Activated CD8-positive, alpha-beta memory T cell treated with anti-CD3 and anti-CD28 coated beads for 24 hours (primary cell): Measurements from ENCODE around the gene HCRTR1.

Experiments
- DNase-seq: peaks from one replicate; pipeline ENCODE4 v3.0.0-alpha.2; 2020

Gene HCRTR1

DNA sequence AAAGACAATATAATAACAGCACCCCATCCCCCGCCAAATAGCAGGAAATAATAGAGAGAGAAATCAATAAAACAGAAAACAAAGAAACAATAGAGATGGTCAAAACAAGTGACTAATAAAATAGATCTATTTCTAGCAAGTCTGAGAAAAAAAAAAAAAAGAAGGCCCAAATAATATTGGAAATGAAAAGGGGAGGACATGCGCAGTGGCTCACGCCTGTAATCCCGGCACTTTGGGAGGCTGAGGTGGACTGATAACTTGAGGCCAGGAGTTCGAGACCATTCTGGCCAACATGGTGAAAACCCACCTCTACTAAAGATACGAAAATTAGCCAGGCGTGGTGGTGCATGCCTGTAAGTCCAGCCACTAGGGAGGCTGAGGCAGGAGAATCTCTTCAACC lies 18.5 kb upstream of the HCRTR1 start:
- no peak for DNase-seq

DNA sequence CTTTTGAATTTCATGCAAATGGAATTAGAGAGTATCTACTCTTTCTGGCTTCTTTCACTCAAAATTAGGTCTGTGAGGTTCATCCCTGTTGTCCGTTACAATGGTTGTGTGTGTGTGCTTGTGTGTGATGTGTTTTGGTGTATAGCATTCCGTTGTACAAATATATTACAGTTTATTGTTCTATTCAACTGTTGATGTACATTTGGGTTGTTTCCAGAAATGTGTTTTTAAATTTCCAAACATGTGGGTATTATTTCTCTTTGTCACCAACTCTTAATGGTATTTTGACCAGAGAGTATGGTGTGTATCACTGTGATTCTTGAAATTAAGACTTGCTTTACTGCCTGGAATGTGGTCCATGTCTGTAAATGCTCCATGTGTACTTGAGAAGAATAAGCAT lies 16.8 kb upstream of the HCRTR1 start:
- no peak for DNase-seq

DNA sequence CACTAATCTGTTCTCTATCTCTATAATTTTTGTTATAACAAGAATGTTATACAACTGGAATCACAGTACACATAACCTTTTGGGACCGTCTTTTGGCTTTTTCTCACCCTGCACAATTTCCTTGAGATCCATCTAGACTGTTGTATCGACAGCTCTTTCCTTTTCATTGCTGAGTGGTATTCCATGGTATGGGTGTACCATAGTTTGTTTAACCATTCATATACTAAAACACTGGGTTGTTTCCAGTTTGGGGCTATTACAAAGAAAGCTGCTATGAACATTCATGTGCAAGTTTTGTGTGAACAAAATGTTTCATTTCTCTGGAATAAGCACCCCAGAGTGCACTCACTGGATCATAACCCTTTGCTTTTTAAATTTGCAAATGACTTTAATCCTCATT lies 15.4 kb upstream of the HCRTR1 start:
- DNase-seq = no peak

DNA sequence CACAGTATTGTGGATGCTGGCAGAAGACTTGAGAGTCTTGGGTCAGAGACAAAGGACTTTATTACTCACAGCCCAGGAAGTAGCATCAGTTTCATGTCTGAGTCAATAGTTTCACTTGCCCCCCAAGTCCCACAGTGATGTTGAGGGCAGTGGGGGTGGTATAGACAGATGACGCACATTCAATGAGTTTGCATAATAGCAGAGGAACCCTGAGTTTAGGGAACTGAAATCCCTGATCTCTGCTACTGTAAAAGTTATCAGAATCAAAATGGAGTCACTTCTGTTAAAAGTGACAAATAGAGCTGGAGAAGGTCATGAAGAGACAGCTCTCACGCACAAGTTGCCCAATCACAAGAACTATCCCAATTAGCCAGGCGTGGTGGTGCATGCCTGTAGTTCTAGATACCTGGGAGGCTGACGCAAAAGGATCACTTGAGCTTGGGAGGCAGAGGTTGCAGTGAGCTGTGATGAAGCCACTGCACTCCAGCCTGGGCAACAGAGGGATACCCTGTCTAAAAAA lies 11.5 kb upstream of the HCRTR1 start:
- DNase-seq = no peak

GRCh38 chr1:31607360-31607759 lies 10.1 kb upstream of the HCRTR1 start:
- no peak for DNase-seq

GRCh38 chr1:31609514-31610118 lies 7.9 kb upstream of the HCRTR1 start:
- DNase-seq = no peak

- peak; percentile 53 for DNase-seq
Observed at GRCh38 chr1:31614414-31615005, 3.0 kb upstream of the HCRTR1 start.

- no peak for DNase-seq
Observed at GRCh38 chr1:31615414-31615813, 2.1 kb upstream of the HCRTR1 start.

- DNase-seq = no peak
Observed at GRCh38 chr1:31615939-31616338, 1.6 kb upstream of the HCRTR1 start.

DNA sequence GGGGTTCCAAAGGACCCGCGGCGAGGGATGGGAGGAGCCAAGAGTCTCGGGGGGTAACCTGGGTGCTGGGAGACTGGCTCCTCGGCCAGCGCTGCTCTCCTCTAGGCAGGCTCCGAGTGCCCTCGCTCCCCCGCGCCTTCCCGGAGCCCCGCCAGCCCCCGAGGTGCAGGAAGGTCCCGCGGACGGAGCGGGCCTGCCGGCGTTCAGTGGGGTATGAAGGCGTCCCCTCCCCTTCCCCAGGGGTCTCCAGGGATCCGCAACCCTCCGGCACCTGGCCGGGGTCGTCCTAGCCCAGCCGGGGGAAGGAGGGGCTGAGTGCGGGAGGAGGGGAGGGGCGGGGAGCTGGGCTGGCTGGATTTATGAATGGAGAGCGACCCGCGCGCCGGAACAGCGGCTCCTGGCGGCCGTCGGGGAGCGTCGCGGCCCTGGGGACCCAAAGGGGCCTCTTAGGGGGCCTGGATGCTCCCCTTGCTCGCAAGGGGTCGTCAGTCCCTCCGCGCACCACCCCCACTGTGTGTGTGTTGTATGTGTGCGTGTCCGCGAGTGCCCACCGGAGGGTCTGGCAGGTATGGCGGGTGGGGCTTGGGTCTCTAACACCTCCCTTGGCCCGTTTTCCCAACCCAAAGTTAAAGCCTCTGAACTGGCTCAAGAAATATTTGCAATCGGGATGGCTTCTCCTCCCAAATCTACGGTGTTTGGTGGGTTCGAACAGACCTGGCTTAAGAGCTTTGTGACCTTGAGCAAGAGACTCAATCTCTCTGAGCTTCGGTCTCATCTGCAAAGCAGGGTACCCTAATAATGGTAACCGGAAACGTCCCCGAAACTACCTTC lies 642 bp downstream of the HCRTR1 start:
- peak; percentile 81 for DNase-seq

DNA sequence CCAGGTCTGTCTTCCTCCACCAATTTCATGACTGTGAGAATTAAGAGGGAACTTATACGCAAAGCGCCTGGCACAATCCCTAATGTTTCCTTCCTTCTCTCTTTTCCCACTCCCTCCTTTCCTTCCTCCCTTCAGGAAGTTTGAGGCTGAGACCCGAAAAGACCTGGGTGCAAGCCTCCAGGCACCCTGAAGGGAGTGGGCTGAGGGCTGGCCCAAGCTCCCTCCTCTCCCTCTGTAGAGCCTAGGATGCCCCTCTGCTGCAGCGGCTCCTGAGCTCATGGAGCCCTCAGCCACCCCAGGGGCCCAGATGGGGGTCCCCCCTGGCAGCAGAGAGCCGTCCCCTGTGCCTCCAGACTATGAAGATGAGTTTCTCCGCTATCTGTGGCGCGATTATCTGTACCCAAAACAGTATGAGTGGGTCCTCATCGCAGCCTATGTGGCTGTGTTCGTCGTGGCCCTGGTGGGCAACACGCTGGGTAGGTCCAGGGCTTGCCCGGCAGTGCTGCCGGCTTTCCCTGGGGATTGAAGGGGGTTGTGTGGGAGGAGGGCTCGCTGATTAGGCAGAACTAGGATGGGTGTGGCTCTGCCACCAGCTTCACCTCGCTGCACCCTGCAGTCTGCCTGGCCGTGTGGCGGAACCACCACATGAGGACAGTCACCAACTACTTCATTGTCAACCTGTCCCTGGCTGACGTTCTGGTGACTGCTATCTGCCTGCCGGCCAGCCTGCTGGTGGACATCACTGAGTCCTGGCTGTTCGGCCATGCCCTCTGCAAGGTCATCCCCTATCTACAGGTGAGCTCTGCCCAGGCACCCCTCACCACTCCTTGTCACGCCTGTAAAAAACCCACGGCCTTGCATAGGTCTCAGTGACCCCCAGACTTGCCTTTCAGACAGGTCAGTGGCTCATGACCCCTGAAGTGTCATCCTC lies 1.7 kb downstream of the HCRTR1 start:
- DNase-seq = peak; percentile 53

DNA sequence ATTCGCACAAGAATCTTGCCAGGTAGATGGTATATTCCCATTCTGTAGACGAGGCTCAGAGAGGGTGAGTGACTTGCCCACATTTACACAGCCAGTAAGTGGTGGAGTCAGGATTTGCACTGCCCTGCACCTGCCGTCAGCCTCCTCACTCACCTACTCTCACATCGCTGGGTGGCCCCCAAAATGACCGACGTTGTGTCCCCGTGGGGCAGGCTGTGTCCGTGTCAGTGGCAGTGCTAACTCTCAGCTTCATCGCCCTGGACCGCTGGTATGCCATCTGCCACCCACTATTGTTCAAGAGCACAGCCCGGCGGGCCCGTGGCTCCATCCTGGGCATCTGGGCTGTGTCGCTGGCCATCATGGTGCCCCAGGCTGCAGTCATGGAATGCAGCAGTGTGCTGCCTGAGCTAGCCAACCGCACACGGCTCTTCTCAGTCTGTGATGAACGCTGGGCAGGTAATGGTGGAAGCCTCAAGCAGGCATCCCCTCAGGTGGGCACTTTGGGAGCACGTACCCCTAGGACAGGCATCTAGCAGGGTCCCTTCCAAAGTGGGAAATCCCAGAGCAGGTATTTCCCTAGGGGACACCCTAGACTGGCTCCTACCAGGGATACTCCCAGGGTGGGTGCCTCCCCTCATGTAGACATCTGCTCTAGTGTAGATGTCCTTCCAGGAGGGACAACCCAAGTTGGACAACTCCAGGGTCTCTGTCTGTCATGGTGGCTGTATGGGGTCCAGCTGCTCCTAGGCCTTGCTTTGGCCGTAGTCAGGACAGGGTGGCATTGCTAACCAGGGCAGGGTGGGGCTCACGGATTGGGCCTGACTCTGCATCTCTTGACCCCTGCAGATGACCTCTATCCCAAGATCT lies 3.4 kb downstream of the HCRTR1 start:
- DNase-seq = peak; percentile 47

DNA sequence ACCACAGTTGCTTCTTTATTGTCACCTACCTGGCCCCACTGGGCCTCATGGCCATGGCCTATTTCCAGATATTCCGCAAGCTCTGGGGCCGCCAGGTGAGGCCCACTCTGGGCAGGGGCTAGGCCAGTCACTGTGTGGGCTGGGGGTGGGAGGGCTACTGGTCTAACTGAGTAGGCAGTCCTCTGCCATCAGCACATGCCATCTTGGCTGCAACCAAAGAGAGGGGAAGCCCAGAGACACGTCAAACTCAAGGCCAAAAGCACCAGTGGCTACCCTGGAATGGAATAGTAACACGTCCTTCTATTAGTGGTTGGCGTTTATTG lies 4.0 kb downstream of the HCRTR1 start:
- no peak for DNase-seq

DNA sequence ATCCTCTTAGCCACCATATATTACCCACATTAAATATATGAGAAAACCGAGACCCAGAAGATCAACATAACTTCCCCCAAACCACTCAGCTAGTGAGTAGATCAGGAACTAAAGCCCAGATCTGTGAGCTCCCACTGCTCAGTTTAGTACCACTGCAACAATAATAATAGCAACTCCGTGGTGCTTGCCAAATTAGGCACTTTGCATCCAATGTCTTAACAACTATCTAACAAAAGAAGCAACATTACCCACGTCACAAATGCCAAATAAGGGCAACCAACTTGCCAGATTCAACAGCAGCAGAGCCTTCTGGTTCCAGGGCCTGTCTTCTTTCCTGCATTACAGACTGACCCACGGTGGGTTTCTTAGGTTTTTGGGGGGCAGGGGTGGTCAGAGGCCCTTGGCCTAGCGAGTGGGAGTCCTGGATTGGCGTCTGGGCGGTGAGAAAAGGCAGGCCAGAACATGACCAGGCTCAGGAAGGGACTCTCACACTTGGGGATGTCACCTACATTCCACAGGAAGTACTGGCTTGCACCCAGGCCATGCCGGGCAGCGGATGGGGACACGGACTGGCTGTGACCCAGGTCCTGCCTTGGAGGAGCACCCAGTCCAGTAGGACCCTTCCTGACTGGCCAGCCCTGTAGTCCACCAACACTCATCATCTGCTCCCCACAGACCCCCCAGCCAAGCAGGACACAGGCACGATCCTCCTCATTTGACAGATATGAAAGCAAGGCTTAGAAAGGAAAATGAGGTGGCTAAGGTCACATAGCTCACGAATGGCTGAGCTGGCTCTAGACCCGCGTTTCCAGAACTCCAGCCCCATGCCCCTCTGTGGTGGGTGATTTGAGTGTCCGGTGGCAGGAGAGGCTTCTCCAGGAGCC lies 4.6 kb downstream of the HCRTR1 start:
- no peak for DNase-seq

GRCh38 chr1:31623365-31623764 lies 5.9 kb downstream of the HCRTR1 start:
- no peak for DNase-seq

- DNase-seq = no peak
Observed at GRCh38 chr1:31624309-31624708, 6.8 kb downstream of the HCRTR1 start.

DNA sequence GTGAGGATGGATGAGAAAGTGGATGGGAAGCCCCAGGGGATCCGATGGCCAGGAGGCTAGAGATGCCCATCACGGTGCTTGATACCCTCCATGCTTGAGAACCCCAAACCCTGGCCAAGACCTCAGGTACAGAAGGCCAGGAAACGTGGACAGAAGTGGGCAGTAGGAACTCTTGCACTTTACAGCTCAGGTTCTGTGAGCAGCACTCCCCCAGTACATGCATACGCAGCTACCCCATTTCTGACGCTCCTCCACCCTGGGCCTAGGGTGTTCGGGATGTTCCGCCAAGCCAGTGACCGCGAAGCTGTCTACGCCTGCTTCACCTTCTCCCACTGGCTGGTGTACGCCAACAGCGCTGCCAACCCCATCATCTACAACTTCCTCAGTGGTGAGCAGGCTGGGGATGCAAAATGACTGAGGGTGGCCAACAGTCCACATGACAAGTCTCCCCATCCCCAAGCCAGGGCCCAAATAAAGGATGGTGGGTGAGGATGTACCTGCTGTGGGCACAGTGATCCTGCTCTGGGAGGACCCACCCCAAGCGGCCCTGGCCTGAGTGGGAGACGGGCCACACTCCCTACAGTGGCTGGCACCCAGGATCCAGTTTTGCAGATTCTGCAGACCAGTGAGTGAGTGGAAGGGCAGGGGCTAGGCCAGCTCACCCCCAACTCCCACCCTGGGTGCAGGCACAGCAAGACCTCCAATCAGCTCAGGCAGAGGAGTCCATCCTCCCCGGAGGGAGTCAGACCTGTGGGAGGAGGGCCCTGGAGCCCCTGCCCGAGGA lies 7.4 kb downstream of the HCRTR1 start:
- no peak for DNase-seq

GRCh38 chr1:31625561-31626222 lies 8.2 kb downstream of the HCRTR1 start:
- DNase-seq = no peak
